K562 (cell line): Measurements from ENCODE around the gene RPS23. TPM values are rescaled to one million over a fixed set of nuclear protein-coding genes. Genes with fewer than 3 reads are reported as not detected.

Experiments used
- ATAC-seq: fragments of 200-7000 bp; cut with Tn5 transposase; 3 replicates; pipeline ENCODE4 v1.9.1; 2020; ENCODE audit warnings: moderate library complexity
- BruUV-seq: library from RNA; stranded (reverse); fragments of 400-500 nt; replicated peaks from 2 replicates; lab custom pipeline; 2021; lab: Mats Ljungman, UMichigan
- CTCF ChIA-PET: fragments of 300-600 bp; formaldehyde crosslinking; extraction: SDS; loops from one replicate; lab custom pipeline; 2021; ENCODE audit warnings: low intra/inter-chr PET ratio; lab: Yijun Ruan, JAX
- POLR2A ChIA-PET: fragments of 300-600, 350-650 bp; sonication (Branson Sonifier 250); formaldehyde crosslinking; extraction: SDS; loops from one replicate; lab custom pipeline; 2021; ENCODE audit warnings: antibody characterized with exemption, inconsistent platforms; lab: Yijun Ruan, JAX
- DNase-seq, 4 experiments: peaks; one replicate each; pipeline versions ENCODE4 v3.0.0 to v3.0.0-alpha.2; 2011 to 2018; ENCODE audit warnings: low spot score in 3 of 4, mixed read lengths in 3 of 4; ENCODE audit errors: extremely low read depth in 1 of 4
- FAIRE-seq: peaks from 2 replicates; lab custom pipeline; 2011; peaks lifted over from hg19 to GRCh38; lab: Jason Lieb, UNC
- H2AFZ ChIP-seq: 2 replicates; pipeline ENCODE4 v1.6.0; 2011; ENCODE audit warnings: low read depth, low read length, control low read depth, inconsistent platforms
- H3K27ac ChIP-seq: fragments of 200-600 bp; 3 replicates; pipeline ENCODE4 v1.8.0; 2011; ENCODE audit warnings: low read depth, mild to moderate bottlenecking, control low read depth, inconsistent platforms, low read length, moderate library complexity, mixed read lengths; ENCODE audit errors: extremely low read depth
- H3K27me3 ChIP-seq, 2 experiments: fragments of 300-600 bp in 1 of 2; 2 replicates in 1 of 2; 3 replicates in 1 of 2; pipeline versions ENCODE4 v1.6.0 to v1.8.0; 2011; ENCODE audit warnings: inconsistent platforms in 2 of 2, low read length in 2 of 2, mild to moderate bottlenecking in 1 of 2, mixed read lengths in 1 of 2, moderate library complexity in 1 of 2; ENCODE audit not compliant: control insufficient read depth in 2 of 2, insufficient read depth in 2 of 2
- H3K36me3 ChIP-seq: fragments of 300-600 bp; 3 replicates; pipeline ENCODE4 v1.8.0; 2011; ENCODE audit warnings: mild to moderate bottlenecking, low read length, inconsistent platforms; ENCODE audit not compliant: control insufficient read depth, insufficient read depth
- H3K4me1 ChIP-seq, 2 experiments: fragments of 200-600 bp in 1 of 2; replicated peaks in 1 of 2; 2 replicates in 1 of 2; 3 replicates in 1 of 2; pipeline versions ENCODE4 v1.5.1 to v1.8.0; 2011; ENCODE audit warnings: inconsistent platforms in 2 of 2, low read length in 2 of 2, mild to moderate bottlenecking in 1 of 2, mixed read lengths in 1 of 2, moderate library complexity in 1 of 2; ENCODE audit not compliant: control insufficient read depth in 2 of 2, insufficient read depth in 2 of 2
- H3K4me2 ChIP-seq: 2 replicates; pipeline ENCODE4 v1.6.1; 2011; ENCODE audit warnings: low read length, control low read depth, inconsistent platforms, mixed read lengths; ENCODE audit not compliant: insufficient read depth
- H3K4me3 ChIP-seq: fragments of 200-600 bp; sonication (generic), shearing (Covaris generic); 2 replicates; pipeline ENCODE4 v1.5.1; 2016; ENCODE audit warnings: control low read depth, inconsistent platforms
- H3K79me2 ChIP-seq: fragments of 200-600 bp; 3 replicates; pipeline ENCODE4 v1.8.0; 2011; ENCODE audit warnings: low read length, inconsistent platforms; ENCODE audit not compliant: control insufficient read depth, insufficient read depth
- H3K9ac ChIP-seq, 2 experiments: 2 replicates each; pipeline versions ENCODE4 v1.6.0 to v1.6.1; 2011; ENCODE audit warnings: low read depth in 2 of 2, low read length in 2 of 2, control low read depth in 1 of 2, inconsistent platforms in 1 of 2, mild to moderate bottlenecking in 1 of 2, mixed read lengths in 1 of 2; ENCODE audit not compliant: insufficient read depth in 1 of 2
- H3K9me1 ChIP-seq: one replicate; pipeline ENCODE4 v1.6.0; 2011; ENCODE audit warnings: inconsistent platforms, mild to moderate bottlenecking, low read length, moderate library complexity; ENCODE audit not compliant: control insufficient read depth, insufficient read depth
- H3K9me3 ChIP-seq: replicated peaks from 2 replicates; pipeline ENCODE4 v1.5.1; 2011; ENCODE audit warnings: low read depth, low read length, inconsistent platforms; ENCODE audit not compliant: control insufficient read depth, insufficient read depth
- H4K20me1 ChIP-seq: replicated peaks from 2 replicates; pipeline ENCODE4 v1.6.1; 2011; ENCODE audit warnings: low read length, inconsistent platforms, mixed read lengths; ENCODE audit not compliant: control insufficient read depth, insufficient read depth
- CBFA2T2 ChIP-seq: fragments of 450-650 bp; conservative IDR thresholded peaks from 2 replicates; pipeline ENCODE4 v1.6.1; 2017; ENCODE audit warnings: mild to moderate bottlenecking
- CHD2 ChIP-seq: IDR thresholded peaks from 2 replicates; pipeline ENCODE4 v1.6.1; 2011; ENCODE audit warnings: low read depth, low read length
- HOMEZ ChIP-seq: fragments of 250-450 bp; sonication (Bioruptor Pico); IDR thresholded peaks from 2 replicates; pipeline ENCODE4 v1.4.0; 2020; ENCODE audit warnings: mild to moderate bottlenecking, moderate library complexity
- KAT7 ChIP-seq: sonication (generic); formaldehyde crosslinking; IDR thresholded peaks from 2 replicates; pipeline ENCODE4 v1.8.0; 2022; ENCODE audit warnings: missing genetic modification reagents, mild to moderate bottlenecking, borderline replicate concordance
- NFE2 ChIP-seq: IDR thresholded peaks from 2 replicates; pipeline ENCODE4 v1.6.1; 2014; ENCODE audit warnings: antibody characterized with exemption, low read depth
- PHB ChIP-seq: fragments of 250-450 bp; sonication (Bioruptor Pico); IDR thresholded peaks from 2 replicates; pipeline ENCODE4 v1.5.0; 2021
- POLR2B ChIP-seq: fragments of 450-650 bp; IDR thresholded peaks from 2 replicates; pipeline ENCODE4 v1.6.1; 2018; ENCODE audit warnings: low read depth; ENCODE audit not compliant: partially characterized antibody
- POLR2G ChIP-seq: fragments of 200-400 bp; formaldehyde crosslinking; IDR thresholded peaks from 2 replicates; pipeline ENCODE4 v1.6.1; 2017; ENCODE audit warnings: low read depth, mild to moderate bottlenecking, antibody characterized with exemption, low read length, moderate library complexity
- RCOR1 ChIP-seq, 2 experiments: IDR thresholded peaks; 2 replicates each; pipeline ENCODE4 v1.6.1; 2012; ENCODE audit warnings: low read depth in 2 of 2, low read length in 2 of 2, borderline replicate concordance in 1 of 2, improper control_type of control experiment in 1 of 2
- RFX7 ChIP-seq: fragments of 250-450 bp; sonication (Bioruptor Pico); IDR thresholded peaks from 2 replicates; pipeline ENCODE4 v1.5.1; 2021; ENCODE audit warnings: mild to moderate bottlenecking
- SNAPC5 ChIP-seq: fragments of 250-450 bp; sonication (Bioruptor Pico); IDR thresholded peaks from 2 replicates; pipeline ENCODE4 v1.8.0; 2021; ENCODE audit warnings: moderate library complexity, mild to moderate bottlenecking, inconsistent platforms
- TCF3 ChIP-seq: sonication (generic); formaldehyde crosslinking; IDR thresholded peaks from 2 replicates; pipeline ENCODE4 v1.4.0; 2020; ENCODE audit warnings: mild to moderate bottlenecking, missing genetic modification reagents
- XRCC3 ChIP-seq: fragments of 450-650 bp; IDR thresholded peaks from 2 replicates; pipeline ENCODE4 v1.6.1; 2017; ENCODE audit warnings: mild to moderate bottlenecking, moderate library complexity
- ZBTB5 ChIP-seq: fragments of 450-650 bp; IDR thresholded peaks from 2 replicates; pipeline ENCODE4 v1.6.1; 2017; ENCODE audit warnings: antibody characterized with exemption
- ZFP1 ChIP-seq: fragments of 450-650 bp; formaldehyde crosslinking; IDR thresholded peaks from 2 replicates; pipeline ENCODE4 v1.4.0; 2020; ENCODE audit warnings: mild to moderate bottlenecking, mixed read lengths
- ZKSCAN1 ChIP-seq: fragments of 150-350 bp; IDR thresholded peaks from 2 replicates; pipeline ENCODE4 v1.6.1; 2016; ENCODE audit warnings: low read depth, low read length
- ZNF280A ChIP-seq: fragments of 450-650 bp; IDR thresholded peaks from 2 replicates; pipeline ENCODE4 v1.6.1; 2018; ENCODE audit warnings: mild to moderate bottlenecking, low read depth; ENCODE audit not compliant: partially characterized antibody
- ZNF507 ChIP-seq: conservative IDR thresholded peaks from 2 replicates; pipeline ENCODE4 v1.6.1; 2017; ENCODE audit warnings: missing genetic modification characterization, missing compliant biosample characterization
- ZSCAN32 ChIP-seq: fragments of 450-650 bp; formaldehyde crosslinking; IDR thresholded peaks from 2 replicates; pipeline ENCODE4 v1.4.0; 2020; ENCODE audit warnings: mild to moderate bottlenecking, moderate library complexity
- WGBS: fragments of 100-300 bp; shearing (Covaris generic); methylation state at CpG from one replicate; pipeline ENCODE4 v1.1.6; 2016; ENCODE audit warnings: low coverage, mixed read lengths; ENCODE audit not compliant: insufficient coverage; ENCODE audit errors: missing lambda C conversion rate; 5-methylcytosine and 5-hydroxymethylcytosine counted together
- in situ Hi-C: fragments of 300-500 bp; cut with MboI; formaldehyde crosslinking; loops from 4 replicates; pipeline ENCODE4 v1.15.0; 2018; ENCODE audit warnings: inconsistent platforms, mixed read lengths
- intact Hi-C: fragments of 100-400 bp; cut with micrococcal nuclease; formaldehyde crosslinking; loops from 2 replicates; pipeline ENCODE4 v1.14.2; 2022
- polyA plus RNA-seq, 8 experiments: library from polyadenylated mRNA; depleted of rRNA in 4 of 8; stranded (reverse) in 5 of 8; unstranded in 3 of 8; fragments of >200 nt; fragmentation: Nextera tagmentation in 2 of 8; fragmentation: Illumina TruSeq in 1 of 8; extraction: Ambion mirVana in 2 of 8; extraction: Trizol in 1 of 8; gene quantifications; 2 replicates each; pipeline versions ENCODE4 v1.2.1 to v1.2.3, GENCODE V29; 2011 to 2014; ENCODE audit warnings: inconsistent platforms in 1 of 8, missing spikeins in 1 of 8
- total RNA-seq, 7 experiments: library from RNA; depleted of rRNA in 6 of 7; stranded (reverse); fragments of >200 nt in 6 of 7; fragmentation: Illumina TruSeq in 2 of 7; extraction: Trizol in 2 of 7; gene quantifications; 2 replicates each; pipeline versions ENCODE4 v1.2.1 to v1.2.3, GENCODE V29; 2011 to 2021; ENCODE audit warnings: low replicate concordance in 1 of 7

Gene RPS23
- total and polyA plus RNA-seq, 9 of the 15 experiments (the other 6 are each of a cell fraction or from before 2014, with no cell fraction given) = 3,252 to 10,689 (median 6,302) TPM

- TF ChIP-seq NFE2 (no peak), XRCC3 (no peak), ZNF280A (no peak), RCOR1 (IDR thresholded peaks at IDR 0.05; ENCODE audit: borderline replicate concordance in 1 of 2, low read depth in 2 of 2, low read length in 2 of 2) (no peak)
Observed at GRCh38 chr5:82291420-82291819, 13.3 kb upstream of the RPS23 start (continued).

- H3K4me3 ChIP-seq = no peak overlapping the region
- no peak for FAIRE-seq
- in situ Hi-C loops (no loop called here), intact Hi-C loops (no loop called here)
- CTCF ChIA-PET = no interaction called here
- no peak for DNase-seq
- no peaks in the 10 kb centered on the region for H3K9me3 ChIP-seq
- no peak for ATAC-seq
- POLR2A ChIA-PET = interaction anchor here (3.0 kb wide), 1 partner anchor 12 kb away, joined by 12 read pairs; the partner anchor contains the start of gene RPS23
- 0 out of 3 replicates have a peak, but pooled peaks cover 5% of the 10 kb centered on the region for H3K79me2 ChIP-seq
- BruUV-seq = no TSS peak
- no peaks in the 10 kb centered on the region for H3K27me3 ChIP-seq
- no peak overlapping the region for H3K4me2 ChIP-seq
- no peaks in the 10 kb centered on the region for H4K20me1 ChIP-seq
- WGBS = 86% methylated on average over 6 of the region's 6 CpGs
- no peak overlapping the region for H3K9ac ChIP-seq
- H3K4me1 ChIP-seq = peaks cover 2 to 15% of the 10 kb centered on the region in 2 experiments; a peak in 2 of 5 replicates
- H3K27ac ChIP-seq = no peak overlapping the region
- no peaks in the 10 kb centered on the region for H3K9me1 ChIP-seq
- H3K36me3 ChIP-seq = no peaks in the 10 kb centered on the region
- no peak overlapping the region for H2AFZ ChIP-seq
- TF ChIP-seq POLR2G (no peak), HOMEZ (CRISPR knock-in tag) (no peak), ZFP1 (CRISPR knock-in tag) (no peak), ZKSCAN1 (no peak), ZNF507 (tag) (no peak), ZSCAN32 (no peak), SNAPC5 (no peak), RFX7 (CRISPR knock-in tag) (no peak), CHD2 (no peak), TCF3 (CRISPR knock-in tag) (no peak), PHB (CRISPR knock-in tag) (no peak), CBFA2T2 (no peak), KAT7 (CRISPR knock-in tag) (no peak), ZBTB5 (no peak), POLR2B (no peak)
Observed at GRCh38 chr5:82290908-82291307, 12.8 kb upstream of the RPS23 start.
